ENCODE results near the gene UXT.

The UXT gene

DNA sequence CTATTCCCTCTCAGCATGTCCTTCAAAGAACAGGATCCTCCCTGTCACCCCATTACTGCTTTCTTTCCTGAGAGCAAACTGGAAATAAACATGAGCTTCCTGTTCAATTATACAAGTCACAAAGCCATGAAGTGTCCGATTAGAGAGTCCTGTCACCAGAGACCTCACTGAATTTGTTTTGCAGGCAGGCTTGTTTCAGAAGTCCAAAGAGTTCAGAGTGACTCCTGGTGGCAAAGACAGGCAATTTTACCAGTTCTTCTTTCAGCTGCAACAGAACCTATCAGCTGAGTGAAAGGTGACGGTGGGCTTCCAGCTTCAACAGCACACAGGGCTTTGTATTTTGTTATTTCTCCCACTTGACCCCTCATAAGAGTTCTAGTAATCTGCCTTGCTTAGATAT lies 15.1 kb downstream of the UXT start:
- TF ChIP-seq, protein P1, sequence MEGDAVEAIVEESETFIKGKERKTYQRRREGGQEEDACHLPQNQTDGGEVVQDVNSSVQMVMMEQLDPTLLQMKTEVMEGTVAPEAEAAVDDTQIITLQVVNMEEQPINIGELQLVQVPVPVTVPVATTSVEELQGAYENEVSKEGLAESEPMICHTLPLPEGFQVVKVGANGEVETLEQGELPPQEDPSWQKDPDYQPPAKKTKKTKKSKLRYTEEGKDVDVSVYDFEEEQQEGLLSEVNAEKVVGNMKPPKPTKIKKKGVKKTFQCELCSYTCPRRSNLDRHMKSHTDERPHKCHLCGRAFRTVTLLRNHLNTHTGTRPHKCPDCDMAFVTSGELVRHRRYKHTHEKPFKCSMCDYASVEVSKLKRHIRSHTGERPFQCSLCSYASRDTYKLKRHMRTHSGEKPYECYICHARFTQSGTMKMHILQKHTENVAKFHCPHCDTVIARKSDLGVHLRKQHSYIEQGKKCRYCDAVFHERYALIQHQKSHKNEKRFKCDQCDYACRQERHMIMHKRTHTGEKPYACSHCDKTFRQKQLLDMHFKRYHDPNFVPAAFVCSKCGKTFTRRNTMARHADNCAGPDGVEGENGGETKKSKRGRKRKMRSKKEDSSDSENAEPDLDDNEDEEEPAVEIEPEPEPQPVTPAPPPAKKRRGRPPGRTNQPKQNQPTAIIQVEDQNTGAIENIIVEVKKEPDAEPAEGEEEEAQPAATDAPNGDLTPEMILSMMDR (IDR thresholded peaks at IDR 0.05; ENCODE audit: insufficient read depth, low read length, missing control alignments) = peak; percentile 36
- no peak for DNase-seq (ENCODE audit: low read depth, low spot score)
- ChIA-PET CTCF (interaction anchor here (0.6 to 4.0 kb wide), 22 partner anchors 10 to 146 kb away, joined by 3 to 45 read pairs (median 3); partner anchors contain the start of genes CFP and TIMP1), POLR2A (no interaction called here)
- no peak overlapping the region for H3K4me3 ChIP-seq (ENCODE audit: low read depth, low read length)

DNA sequence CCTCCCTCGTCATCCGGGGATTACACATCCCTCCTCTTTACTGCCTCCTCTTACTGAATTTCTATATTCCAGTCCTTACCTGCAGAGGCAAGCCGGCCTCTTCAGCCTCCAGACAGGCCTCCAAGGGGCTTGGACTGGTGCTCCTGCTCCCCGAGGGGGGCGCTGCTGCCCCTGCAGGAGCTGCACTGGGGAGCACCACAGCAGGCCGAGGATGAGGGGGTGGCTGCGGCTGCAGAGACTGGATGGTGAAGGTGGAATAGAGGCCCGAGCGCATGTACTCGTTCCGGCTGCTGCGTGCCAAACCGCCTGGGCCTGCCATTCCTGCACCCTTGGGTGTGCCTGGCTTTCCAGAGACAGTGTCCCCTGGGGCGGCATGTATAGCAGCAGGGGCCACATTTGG lies 20.2 kb downstream of the UXT start:
- POLR2A ChIA-PET = no interaction called here
- TF ChIP-seq, protein P1 (IDR thresholded peaks at IDR 0.05; ENCODE audit: insufficient read depth, low read length, missing control alignments) = no peak
- no peak for DNase-seq (ENCODE audit: low read depth, low spot score)
- CTCF ChIA-PET = no interaction called here
- H3K4me3 ChIP-seq (ENCODE audit: low read depth, low read length) = no peak overlapping the region

DNA sequence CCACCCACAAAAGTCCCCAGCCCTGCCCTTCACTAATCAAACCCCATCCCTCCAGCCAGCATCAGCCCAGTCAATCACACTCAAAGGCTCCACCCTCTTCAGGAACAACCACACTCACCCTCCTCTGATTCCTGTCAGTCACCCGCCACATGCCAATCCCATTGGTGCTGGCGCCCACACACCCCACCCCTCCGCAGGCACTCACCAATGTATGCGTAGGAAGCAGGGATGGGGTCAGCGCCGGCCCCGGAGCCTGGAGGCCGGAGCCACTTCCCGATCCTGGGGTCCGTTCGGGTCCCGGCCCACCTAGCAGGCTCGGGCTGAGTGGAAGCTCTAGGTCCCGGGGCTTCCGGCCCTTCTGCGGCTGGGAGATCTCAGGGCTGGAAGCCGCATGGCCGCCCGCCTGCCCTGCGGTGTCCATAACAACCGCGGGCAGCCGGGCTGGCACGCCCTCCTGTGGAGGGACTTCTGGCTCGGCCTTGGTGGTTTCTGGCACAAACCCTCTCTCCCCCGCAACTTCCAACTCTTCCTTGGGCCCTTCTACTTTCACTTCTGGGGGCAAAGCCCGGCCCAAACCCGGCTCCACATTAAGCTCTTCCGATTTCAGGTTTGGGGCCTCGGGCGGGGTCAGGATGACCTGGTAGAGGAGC lies 21.3 kb downstream of the UXT start:
- ChIA-PET POLR2A (no interaction called here), CTCF (no interaction called here)
- no peak overlapping the region for H3K4me3 ChIP-seq (ENCODE audit: low read depth, low read length)
- TF ChIP-seq, protein P1 (IDR thresholded peaks at IDR 0.05; ENCODE audit: insufficient read depth, low read length, missing control alignments) = no peak
- no peak for DNase-seq (ENCODE audit: low read depth, low spot score)

DNA sequence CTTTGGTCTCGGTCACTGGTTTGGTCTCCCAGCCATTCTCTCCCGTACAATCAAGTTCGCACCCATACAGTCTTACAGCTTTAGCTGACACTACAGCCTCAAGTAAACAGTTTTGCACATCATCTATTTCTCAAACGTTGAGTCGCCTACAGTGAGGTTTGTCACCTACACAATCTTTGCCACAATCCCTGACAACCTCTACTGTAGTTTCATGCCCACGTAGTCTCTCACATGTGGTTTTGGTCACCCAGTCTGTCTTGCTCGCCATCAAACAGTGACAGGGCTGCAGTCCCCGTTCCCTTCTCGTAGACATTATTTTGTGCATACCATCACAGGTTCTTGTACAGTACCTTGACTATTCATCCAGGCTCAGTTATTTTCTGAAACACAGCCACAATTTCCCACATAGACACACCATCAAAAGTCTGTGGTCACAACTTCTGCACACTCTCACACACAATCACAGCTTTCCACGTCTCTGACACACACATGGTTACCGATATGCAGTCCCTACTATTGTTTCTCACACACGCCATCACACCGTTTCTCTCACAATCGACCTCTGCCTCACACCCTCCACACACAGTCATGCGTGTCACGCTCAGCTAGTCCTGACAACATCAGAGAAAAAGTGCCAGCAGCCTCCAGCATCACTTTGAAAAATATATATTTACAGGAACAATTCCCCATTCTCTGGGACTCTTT lies 24.0 kb downstream of the UXT start:
- ChIA-PET CTCF (no interaction called here), POLR2A (no interaction called here)
- no peak for DNase-seq (ENCODE audit: low read depth, low spot score)
- TF ChIP-seq, protein P1 (IDR thresholded peaks at IDR 0.05; ENCODE audit: insufficient read depth, low read length, missing control alignments) = no peak
- H3K4me3 ChIP-seq (ENCODE audit: low read depth, low read length) = no peak overlapping the region

DNA sequence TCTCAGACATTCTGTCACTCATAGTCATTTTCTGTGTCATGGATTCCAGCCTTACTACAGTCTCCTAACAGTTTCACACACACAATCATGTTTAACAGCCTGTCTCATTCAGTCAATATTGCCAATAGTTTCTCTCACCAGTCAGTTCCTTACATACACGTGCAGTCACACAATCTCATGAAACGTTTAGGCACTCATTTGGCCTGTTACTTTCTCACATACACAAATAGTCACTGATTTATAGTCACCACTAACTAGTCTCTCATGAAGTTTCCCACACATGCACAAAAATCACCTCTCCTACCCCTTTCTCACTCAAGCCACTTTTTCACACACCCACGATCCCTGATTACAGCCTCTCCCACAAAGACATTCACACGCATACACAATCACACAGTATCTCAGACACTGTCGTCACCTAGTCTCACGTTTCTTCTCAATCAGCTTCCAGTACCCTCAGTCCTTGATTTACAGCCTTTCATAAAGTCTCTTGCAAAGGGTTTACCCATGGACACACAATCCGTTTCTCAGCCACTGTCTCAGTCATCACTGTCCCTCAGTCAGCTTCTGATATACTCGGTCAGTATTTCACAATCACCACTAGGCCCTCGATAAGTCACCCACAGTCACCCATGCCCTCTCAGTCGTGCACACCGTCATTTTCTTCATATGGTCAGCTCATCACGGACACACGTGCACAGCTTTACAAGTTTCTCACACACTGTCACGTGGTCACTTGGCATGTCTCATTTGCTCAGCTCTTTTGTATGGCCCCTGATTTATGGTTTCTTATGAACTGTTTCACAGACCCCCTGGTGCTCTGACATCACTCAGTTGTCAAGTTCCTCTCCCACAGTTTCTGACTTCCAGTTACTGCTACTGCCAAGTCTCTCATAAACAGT lies 25.0 kb downstream of the UXT start:
- POLR2A ChIA-PET = no interaction called here
- CTCF ChIA-PET = interaction anchor here (1.0 to 1.4 kb wide), 2 partner anchors 9 to 11 kb away, joined by 3 to 6 read pairs; no protein-coding TSS in a partner anchor
- DNase-seq (ENCODE audit: low read depth, low spot score) = no peak

More for the DNA sequence above, 25.0 kb downstream of the UXT start:
- no peak overlapping the region for H3K4me3 ChIP-seq (ENCODE audit: low read depth, low read length)
- TF ChIP-seq, protein P1 (IDR thresholded peaks at IDR 0.05; ENCODE audit: insufficient read depth, low read length, missing control alignments) = no peak
